Fibroblast of skin of left quadriceps (primary cell): Measurements from ENCODE around the gene ZDHHC14.
"Not testable (repeated sequence)": the region's sequence is repeated elsewhere in the genome, so short reads cannot be mapped to it uniquely, and the experiment has no call there.

Experiments
- DNase-seq, 2 experiments: peaks; one replicate each; pipeline ENCODE4 v3.0.0-alpha.2; 2013; ENCODE audit warnings: low read depth in 2 of 2

The ZDHHC14 gene

DNA sequence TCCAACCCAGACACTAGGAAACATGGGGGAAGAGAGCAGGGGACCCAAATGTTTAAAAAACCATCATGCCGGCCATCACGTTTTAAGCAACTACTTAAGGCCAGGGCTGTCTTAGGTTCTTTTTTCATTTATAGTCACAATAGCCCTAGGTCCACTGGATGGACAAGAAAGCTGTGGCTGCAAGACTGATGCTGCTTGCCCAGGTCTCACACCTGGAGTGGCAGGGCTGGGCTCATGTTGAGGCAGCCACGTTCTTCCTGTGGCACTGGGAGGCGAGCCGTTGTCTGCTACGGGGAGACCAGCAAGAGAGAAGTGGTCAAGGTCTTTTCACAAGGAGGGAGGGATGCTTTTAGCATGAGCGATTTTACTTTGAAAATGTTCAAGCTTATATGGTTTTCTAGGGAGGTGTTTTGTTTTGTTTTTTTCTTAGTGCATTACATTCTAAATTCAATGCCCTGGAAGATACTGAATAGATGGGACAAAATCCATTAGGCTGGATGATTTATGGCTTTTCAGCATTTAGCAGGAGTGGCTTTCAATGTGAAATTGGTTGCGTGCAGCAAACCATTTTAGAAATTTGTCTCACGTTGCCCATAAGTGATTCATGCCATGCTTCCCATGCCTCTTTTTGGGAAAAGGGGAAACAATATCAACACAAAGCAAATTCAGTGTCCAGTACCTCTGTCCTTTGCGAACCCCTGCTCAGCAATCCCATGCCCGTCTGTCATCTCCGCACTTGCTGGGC, 335.4 kb downstream of the ZDHHC14 start:
- no peak for DNase-seq

DNA sequence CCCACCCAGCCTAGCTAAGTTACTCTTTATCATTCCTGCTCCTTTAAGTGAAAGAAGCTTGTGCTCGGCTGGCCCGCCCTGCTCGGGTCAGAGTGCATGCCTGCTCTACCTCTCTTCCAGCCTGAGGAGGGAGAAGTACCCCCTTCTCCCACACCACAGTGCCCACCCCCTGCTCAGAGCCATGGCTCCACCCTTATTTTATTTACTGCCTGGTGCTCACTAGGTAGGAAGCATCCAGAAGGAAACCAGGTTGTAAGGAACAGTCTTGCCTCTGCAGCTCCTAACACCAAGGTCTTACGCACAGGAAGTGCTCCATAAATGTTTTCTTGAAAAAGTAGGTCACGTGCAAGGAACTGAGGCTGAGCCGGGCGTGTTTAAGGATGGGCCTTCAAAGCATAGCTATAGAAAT, 336.4 kb downstream of the ZDHHC14 start:
- no peak for DNase-seq

GRCh38 chr6:157718503-157719187, 337.7 kb downstream of the ZDHHC14 start:
- DNase-seq, result no peak

- DNase-seq, result not testable (repeated sequence)
Observed at GRCh38 chr6:157720964-157721363, 340.0 kb downstream of the ZDHHC14 start.

- DNase-seq, result no peak
Observed at GRCh38 chr6:157721426-157721825, 340.4 kb downstream of the ZDHHC14 start.

- no peak for DNase-seq
Observed at GRCh38 chr6:157721830-157722229, 340.8 kb downstream of the ZDHHC14 start.

GRCh38 chr6:157723376-157723775, 342.4 kb downstream of the ZDHHC14 start:
- no peak for DNase-seq

DNA sequence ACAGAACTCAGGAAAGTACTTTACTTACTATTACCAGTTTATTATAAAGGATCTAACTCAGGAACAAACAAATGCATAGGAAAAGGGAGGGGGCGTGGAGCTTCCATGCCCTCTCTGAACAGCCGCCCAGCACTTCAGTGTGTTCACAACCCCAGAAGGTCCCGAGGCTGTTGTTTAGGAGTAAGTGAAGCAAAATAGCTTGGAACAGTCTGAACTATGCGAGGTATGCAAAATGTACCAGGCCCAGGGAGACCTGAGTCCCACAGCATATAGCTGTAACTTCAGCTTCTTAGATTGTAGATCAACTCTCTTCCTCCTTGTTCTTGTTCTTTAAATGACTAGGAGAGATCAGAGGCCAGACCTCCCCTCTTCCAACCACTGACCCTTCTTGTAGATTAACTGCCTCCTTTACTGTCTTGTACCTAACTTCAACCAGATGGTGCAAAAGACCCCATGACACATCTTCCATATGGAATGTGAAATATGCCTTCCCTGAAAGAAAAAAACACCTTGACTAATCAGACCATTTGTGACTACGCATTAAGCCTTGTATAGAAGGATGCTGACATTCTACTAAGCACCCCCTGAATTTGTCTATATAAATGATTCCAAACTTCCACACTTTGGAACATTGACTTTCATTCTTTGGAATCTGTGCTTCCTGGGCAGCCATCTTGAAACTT, 343.3 kb downstream of the ZDHHC14 start:
- no peak for DNase-seq

- DNase-seq, result no peak
Observed at GRCh38 chr6:157724960-157725741, 344.2 kb downstream of the ZDHHC14 start.

DNA sequence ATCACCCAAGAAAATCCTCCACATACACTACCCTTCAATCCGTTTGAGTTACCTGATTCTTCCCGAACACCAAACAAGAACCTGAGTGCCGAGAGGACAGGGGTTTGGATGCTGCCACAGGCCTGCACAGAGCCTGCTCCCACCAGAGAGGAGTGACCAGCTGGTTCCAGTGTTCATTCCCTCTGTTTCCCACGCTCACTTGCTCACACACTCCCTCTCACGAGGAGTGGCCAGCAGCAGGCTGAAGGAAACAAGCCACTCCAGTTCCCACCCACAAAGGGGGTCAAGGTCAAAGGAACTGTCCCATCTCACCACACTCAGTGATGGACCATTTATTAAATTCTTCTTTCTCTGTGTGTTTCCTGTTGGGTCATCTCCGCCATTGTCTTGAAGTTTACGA, 344.8 kb downstream of the ZDHHC14 start:
- DNase-seq, result no peak

GRCh38 chr6:157726892-157727628, 346.1 kb downstream of the ZDHHC14 start:
- no peak for DNase-seq
